Activated T-cell treated with anti-CD3 and anti-CD28 coated beads for 4 hours (primary cell): Measurements from ENCODE around the gene HUWE1.
"Not testable (repeated sequence)": the region's sequence is repeated elsewhere in the genome, so short reads cannot be mapped to it uniquely, and the experiment has no call there.

ENCODE experiments used
- DNase-seq: peaks from one replicate; pipeline ENCODE4 v3.0.0-alpha.2; 2020

The HUWE1 gene

GRCh38 chrX:53598169-53598568, 88.3 kb downstream of the HUWE1 start:
- no peak for DNase-seq

GRCh38 chrX:53595266-53595810, 91.2 kb downstream of the HUWE1 start:
- DNase-seq: no peak

GRCh38 chrX:53594354-53594753, 92.2 kb downstream of the HUWE1 start:
- DNase-seq: no peak

- no peak for DNase-seq
Measured at GRCh38 chrX:53587795-53588420, 98.6 kb downstream of the HUWE1 start.

DNA sequence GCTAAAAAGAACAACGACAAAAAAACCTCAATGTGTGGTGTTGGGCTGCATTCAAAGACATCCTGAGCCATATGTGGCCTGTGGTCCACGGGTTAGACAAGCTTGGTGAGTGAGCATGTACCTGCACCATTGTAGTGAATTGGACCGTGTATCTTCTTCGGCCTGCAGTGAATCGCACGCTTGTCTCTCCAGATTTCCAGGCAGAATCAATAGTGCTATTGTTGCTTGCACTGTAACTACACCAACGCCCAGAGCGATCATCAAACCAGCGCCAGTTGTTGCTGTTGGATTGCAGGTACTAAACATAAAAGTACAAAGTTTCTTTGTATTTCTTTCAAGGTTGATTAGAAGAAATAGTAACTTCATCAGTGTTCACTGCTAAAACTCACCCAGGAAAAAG, 101.6 kb downstream of the HUWE1 start:
- no peak for DNase-seq

DNA sequence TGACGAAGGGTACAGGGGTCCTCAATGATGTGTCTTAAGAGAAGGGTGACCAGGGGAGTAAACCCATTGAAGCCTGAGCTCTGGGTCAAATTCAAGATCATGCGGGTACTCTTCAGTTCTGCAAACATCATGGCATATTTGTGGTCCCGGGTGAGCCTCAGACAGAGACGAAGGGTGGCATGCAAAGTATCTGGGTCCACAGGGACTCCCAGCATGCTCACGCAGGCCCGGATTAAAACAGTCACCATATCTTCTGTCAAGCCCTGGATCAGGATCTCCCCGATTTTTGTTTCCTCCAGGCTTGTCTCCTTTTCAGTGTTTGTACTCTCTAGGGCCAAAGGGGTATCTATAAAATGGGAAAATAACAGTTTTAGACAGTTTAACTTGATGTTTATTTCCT, 102.9 kb downstream of the HUWE1 start:
- no peak for DNase-seq

DNA sequence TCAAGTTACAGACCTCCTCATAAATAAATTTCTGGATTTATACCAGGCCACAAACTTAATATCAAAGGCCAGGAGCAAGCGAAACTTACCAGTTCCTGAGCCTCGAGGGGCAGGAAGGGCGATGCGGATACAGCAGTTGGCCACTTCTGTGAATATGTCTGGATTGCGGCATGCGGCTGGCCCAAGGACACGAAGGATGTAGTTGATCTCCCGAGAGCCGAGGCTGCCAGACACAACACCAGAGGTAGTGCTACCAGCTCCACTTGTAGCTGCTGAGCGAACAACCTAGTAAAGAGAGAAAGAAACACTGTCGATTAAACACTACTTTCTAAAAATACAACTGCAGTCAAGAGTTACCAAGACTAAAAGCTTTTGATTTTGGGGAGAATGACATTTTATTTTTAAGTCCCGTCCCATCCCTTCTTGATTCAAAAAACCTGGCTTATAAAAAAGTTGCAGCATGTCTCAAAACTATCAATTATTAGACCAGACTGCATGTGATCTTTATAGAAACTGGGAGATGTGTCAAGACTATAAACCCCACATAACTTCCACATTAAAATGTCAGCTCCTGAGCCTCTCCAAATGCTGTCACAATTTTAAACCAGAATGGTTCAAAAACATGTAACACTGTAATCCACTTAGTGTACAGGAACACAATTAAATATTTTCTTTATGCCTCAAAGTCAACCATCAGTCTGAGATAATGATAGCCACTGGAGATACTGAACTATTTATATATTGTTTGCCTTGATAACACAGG, 105.6 kb downstream of the HUWE1 start:
- DNase-seq: no peak

DNA sequence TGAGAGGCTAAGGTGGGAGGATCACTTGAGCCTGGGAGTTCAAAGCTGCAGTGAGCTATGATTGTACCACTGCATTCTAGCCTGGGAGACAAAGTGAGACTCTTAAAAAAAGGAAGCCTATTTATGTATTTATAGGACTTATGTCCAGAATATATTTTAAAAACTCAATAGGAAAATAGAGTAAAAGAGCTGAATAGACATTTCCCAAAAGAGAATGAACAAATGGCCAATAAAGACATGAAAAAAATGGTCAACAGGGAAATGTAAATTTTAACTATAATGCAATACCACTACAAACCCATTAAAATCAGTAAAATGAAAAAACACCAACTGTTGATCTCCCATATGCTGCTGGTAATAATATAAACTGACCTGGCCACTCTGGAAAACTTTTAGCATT, 115.0 kb downstream of the HUWE1 start:
- DNase-seq: no peak

GRCh38 chrX:53563324-53563723, 123.2 kb downstream of the HUWE1 start:
- DNase-seq: no peak

DNA sequence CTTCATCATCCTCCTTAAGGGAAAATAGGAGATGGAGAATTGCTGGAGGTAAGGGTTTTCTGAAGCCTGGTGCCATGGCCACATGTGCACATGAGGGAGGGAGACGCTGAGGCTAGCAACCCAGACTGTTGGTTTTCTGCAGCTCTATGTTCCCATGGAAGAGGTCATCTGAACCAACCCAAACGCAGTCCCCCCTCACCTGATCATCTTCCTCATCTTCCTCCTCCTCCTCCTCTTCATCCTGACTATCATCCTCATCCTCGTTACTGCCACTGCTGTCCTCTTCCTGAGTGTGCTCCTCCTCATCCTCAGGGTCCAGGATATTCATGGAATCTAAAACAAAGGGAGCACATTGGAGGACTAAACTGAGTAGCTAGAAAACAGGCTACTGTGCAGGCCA, 124.6 kb downstream of the HUWE1 start:
- DNase-seq: no peak

DNA sequence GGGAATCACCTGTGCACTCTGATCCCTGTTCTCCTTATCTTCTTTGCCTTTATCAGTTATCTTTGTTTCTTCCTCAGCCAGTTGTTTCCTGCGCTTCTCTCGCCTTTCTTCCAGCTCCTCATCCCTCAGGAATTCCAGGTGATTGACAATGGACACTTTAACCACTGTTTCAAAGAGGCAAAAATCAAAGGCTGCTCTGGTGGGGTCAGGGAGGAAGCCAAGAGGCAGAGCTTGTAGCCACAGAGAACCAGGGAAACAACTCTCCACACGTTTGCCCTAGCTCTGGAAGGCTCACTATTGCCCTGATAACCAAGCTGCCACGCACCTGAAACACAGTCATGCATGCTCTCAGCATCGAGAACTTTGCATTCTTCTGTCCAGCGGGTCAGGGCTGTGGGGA, 127.9 kb downstream of the HUWE1 start:
- no peak for DNase-seq

DNA sequence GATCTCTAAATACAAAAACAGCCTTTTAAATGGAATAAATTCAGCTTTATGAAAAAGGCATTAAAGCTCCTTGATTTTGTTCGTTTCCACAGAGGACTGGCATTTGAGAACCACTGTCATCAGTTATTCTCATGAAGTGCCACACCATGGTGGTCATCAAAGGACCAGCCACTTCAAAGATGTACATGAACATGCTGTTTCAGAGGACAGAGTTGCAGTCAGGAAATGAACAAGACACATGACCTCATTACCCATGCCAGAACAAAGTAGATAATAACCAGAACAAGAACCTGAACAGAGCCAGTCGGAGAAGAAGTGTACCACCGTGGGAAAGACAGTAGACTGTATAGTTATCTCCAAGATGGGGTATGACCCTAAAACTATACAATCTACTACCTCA, 129.7 kb downstream of the HUWE1 start:
- no peak for DNase-seq

GRCh38 chrX:53550756-53551463, 135.6 kb downstream of the HUWE1 start:
- DNase-seq: no peak

- DNase-seq: no peak
Measured at GRCh38 chrX:53547668-53548067, 138.9 kb downstream of the HUWE1 start.

- no peak for DNase-seq
Measured at GRCh38 chrX:53544936-53545335, 141.6 kb downstream of the HUWE1 start.

DNA sequence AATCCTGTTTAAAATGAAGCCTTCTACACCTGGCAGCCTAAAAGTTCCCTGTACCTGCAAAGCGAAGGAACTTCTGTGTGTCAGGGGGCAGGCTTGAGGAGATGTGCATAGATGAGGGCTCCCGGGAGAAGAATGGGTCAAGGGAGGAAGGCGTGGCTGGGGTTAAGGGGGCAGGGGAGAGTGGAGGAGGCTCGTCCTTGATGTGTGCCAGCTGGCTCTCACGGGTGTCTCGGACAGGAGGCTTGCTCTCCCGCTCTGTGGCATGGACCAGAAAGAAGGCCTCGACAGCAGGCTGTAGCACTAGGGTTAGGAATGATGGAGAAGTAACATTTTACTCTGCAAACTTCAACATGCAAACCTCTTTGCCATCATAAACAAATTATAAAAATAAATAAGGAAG, 147.7 kb downstream of the HUWE1 start:
- DNase-seq: no peak

DNA sequence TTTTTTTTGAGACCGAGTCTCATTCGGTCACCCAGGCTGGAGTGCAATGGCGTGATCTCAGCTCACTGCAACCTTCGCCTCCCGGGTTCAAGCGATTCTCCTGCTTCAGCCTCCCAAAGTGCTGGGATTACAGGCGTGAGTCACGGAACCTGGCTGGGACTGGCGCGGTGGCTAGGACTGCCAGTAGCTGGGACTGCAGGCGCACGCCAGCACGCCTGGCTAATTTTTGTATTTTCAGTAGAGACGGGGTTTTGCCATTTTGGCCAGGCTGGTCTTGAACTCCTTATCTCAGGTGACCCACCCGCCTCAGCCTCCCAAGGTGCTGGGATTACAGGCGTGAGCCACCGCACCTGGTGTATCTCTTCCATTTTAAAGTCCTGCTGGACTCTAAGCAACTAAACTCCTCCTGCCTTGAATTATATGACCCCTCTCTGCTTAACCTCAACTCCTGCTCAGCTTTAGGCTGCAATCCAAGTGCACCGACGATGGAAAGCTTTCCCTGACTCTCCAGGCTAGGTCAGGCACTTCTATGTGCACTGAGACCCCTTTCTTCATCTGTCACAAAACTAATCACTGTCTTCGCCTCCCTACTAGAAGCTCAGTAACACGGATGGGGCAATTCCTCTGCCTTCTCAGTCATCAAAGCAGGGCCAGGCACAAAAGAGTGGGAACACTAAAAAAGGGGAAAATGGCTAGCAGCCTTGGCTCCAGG, 155.1 kb downstream of the HUWE1 start:
- DNase-seq: not testable (repeated sequence)

- no peak for DNase-seq
Measured at GRCh38 chrX:53526999-53527398, 159.5 kb downstream of the HUWE1 start.

DNA sequence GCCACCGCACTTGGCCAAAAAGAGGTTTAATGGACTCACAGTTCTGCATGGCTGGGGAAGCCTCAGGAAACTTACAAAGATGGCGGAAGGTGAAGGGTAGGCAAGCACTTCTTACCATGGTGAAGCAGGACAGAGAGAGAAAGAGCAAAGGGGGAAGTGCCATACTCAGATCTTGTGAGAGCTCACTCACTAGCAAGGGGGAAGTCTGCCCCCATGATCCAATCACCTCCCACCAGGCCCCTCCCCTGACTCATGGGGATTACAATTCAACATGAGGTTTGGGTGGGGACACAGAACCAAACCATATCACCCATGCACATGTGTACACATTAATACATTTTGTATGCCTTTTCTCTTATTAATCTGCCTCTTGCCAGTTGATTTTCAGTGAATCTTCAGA, 175.2 kb downstream of the HUWE1 start:
- DNase-seq: no peak

DNA sequence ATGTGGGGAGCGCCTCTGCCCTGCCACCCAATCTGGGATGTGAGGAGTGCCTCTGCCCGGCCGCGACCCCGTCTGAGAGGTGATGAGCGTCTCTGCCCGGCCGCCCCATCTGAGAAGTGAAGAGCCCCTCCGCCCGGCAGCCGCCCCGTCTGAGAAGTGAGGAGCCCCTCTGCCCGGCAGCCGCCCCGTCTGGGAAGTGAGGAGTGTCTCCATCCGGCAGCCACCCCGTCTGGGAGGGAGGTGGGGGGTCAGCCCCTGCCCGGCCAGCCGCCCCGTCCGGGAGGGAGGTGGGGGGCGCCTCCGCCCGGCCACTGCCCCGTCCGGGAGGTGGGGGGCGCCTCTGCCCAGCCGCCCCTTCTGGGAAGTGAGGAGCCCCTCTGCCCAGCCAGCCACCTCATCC, 182.5 kb downstream of the HUWE1 start:
- DNase-seq: not testable (repeated sequence)

GRCh38 chrX:53494436-53494835, 192.1 kb downstream of the HUWE1 start:
- DNase-seq: no peak

DNA sequence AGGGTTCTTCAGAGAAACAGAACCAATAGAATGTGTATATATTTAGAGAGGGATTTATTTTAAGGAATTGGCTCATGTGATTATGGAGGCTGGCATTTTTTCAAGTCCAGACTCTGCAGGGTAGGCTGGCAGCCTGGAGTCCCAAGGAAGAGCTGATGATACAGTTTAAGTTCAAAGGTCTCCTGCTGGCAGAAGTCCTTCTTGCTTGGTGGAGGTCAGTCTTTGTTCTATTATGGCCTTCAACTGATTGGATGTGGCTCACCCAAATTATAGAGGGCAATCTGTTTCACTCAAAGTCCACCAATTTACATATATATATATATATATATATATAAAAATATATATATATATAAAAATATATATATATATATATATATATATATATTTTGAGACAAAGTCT, 200.2 kb downstream of the HUWE1 start:
- DNase-seq: no peak

DNA sequence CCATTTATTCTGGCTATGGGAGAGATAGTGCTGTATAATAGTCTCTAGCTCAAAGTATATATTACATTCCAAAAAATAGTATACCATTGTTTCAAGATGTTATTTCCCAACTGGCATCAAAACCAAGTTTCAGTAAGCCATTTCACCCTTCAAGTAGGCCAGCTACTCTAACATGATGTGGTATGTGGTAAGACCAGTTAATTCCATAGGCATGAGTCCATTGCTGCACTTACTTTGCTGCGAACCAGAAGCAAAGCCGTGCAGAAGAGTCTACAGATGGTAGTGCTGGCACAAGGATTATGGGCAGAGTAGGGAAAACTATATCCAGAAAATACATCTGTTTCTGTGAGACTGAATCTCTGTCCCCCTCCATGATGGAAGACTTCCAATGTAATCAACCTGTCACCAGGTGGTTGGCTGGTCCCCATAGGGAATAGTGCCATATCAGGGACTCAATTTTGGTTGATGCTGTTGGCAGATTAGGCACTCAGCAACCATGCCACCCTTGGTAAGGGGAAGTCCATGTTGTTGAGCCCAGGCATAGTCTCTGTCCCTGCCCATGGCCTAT, 202.6 kb downstream of the HUWE1 start:
- no peak for DNase-seq
